GM12875 (cell line): Measurements from ENCODE around the gene USB1.

Source experiments
- H3K4me3 ChIP-seq: one replicate; pipeline ENCODE4 v1.5.1; 2011; ENCODE audit warnings: low read depth, low read length, control low read depth
- CTCF ChIP-seq: IDR thresholded peaks from 2 replicates; pipeline ENCODE4 v1.5.1; 2011; ENCODE audit warnings: low read depth, mild to moderate bottlenecking, control low read depth, inconsistent platforms, low read length, moderate library complexity, borderline replicate concordance; ENCODE audit not compliant: insufficient read depth

USB1 gene

GRCh38 chr16:57962046-57962445, 39.2 kb upstream of the USB1 start:
- H3K4me3 ChIP-seq, result no peak overlapping the region
- TF ChIP-seq CTCF, result no peak

- no peak for TF ChIP-seq CTCF
- no peak overlapping the region for H3K4me3 ChIP-seq
Measured at GRCh38 chr16:57962756-57963155, 38.5 kb upstream of the USB1 start.

GRCh38 chr16:57964157-57964700, 37.0 kb upstream of the USB1 start:
- H3K4me3 ChIP-seq, result no peak overlapping the region
- no peak for TF ChIP-seq CTCF

- no peak overlapping the region for H3K4me3 ChIP-seq
- no peak for TF ChIP-seq CTCF
Measured at GRCh38 chr16:57966204-57966771, 34.9 kb upstream of the USB1 start.

GRCh38 chr16:57966986-57967385, 34.2 kb upstream of the USB1 start:
- no peak for TF ChIP-seq CTCF

GRCh38 chr16:57967916-57968315, 33.3 kb upstream of the USB1 start:
- no peak for TF ChIP-seq CTCF

More at GRCh38 chr16:57966986-57967385, 34.2 kb upstream of the USB1 start:
- no peak overlapping the region for H3K4me3 ChIP-seq

GRCh38 chr16:57969451-57970123, 31.6 kb upstream of the USB1 start:
- no peak for TF ChIP-seq CTCF
- no peak overlapping the region for H3K4me3 ChIP-seq

More at GRCh38 chr16:57967916-57968315, 33.3 kb upstream of the USB1 start:
- H3K4me3 ChIP-seq, result no peak overlapping the region
